Activated T-helper 17 cell treated with anti-CD3 and anti-CD28 coated beads, Interleukin-2, amount 50 U/mL, for 72 hours (primary cell): Measurements from ENCODE around the gene FAM124B. TPM values are rescaled to one million over a fixed set of nuclear protein-coding genes. Genes with fewer than 3 reads are reported as not detected.

Experiments
- total RNA-seq, 2 donors: library from RNA; stranded (reverse); gene quantifications; one replicate each; pipeline ENCODE4 v1.2.3, GENCODE V29; 2022

Gene FAM124B
- total RNA-seq, 2 donors from 2014 or later, result 0.37 to 1.1 TPM

Other genes starting within 250 kb of the FAM124B start
- 100 to 1,000 TPM in 1 of 2 donors, 10 to 100 TPM in 1; 96.1 to 128 TPM for gene CUL3, start 183.3 kb upstream of the FAM124B start, total RNA-seq